22Rv1 (cell line): Measurements from ENCODE around the gene TMEM132D.

Source experiments
- H3K27ac ChIP-seq: fragments of 450-650 bp; 2 replicates; pipeline ENCODE4 v1.5.1; 2017
- CTCF ChIP-seq: fragments of 450-650 bp; IDR thresholded peaks from 2 replicates; pipeline ENCODE4 v1.5.1; 2017; ENCODE audit warnings: mild to moderate bottlenecking
- ZFX ChIP-seq: fragments of 450-650 bp; IDR thresholded peaks from 2 replicates; pipeline ENCODE4 v1.6.1; 2017; ENCODE audit warnings: antibody characterized with exemption, borderline replicate concordance

Gene TMEM132D

DNA sequence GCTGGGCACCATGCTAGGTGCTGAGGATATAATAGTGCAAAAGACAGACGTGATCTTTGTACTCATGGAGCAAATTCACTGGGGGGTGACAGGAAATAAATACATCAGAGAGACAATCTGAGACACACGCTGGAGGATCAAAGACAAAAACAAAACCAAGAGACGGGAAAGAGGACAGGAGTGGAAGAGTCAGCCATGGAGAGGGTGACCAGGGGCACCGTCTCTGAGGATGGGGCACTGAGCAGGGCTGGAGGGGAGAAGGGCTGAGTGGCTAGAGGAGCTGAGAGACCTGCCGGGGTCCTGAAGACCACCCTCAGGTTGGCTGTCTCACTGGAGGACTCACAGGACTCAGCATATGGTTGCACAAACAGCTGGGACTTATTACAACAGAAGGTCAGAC, 81.9 kb downstream of the TMEM132D start:
- H3K27ac ChIP-seq, result no peak overlapping the region
- TF ChIP-seq ZFX, result no peak
- no peak for TF ChIP-seq CTCF

- no peak for TF ChIP-seq ZFX
- TF ChIP-seq CTCF, result no peak
Measured at GRCh38 chr12:129819391-129819790, 84.4 kb downstream of the TMEM132D start.

DNA sequence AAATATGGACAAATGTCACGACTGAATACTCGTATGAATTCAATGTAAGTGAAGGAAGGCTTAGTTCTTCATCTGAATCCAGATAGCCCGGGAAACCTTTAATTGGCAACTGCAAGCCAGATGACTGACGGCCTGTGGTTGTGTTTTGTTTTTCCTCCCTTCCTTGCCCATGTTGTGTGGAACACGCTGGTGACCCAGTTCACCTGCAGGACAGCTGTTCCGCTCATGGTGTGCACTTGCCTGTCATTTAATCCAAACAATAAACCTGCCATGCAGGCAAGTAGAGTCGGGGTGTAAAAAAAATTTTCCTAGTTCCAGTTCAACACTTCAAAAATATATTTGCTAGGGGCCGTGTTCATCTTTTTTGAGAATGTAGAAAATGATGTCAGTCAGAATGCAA, 88.0 kb downstream of the TMEM132D start:
- no peak overlapping the region for H3K27ac ChIP-seq
- TF ChIP-seq ZFX, result no peak
- TF ChIP-seq CTCF, result no peak

More at GRCh38 chr12:129819391-129819790, 84.4 kb downstream of the TMEM132D start:
- H3K27ac ChIP-seq, result no peak overlapping the region

- H3K27ac ChIP-seq, result no peak overlapping the region
- TF ChIP-seq CTCF (no peak), ZFX (no peak)
Measured at GRCh38 chr12:129811963-129812362, 91.9 kb downstream of the TMEM132D start.

DNA sequence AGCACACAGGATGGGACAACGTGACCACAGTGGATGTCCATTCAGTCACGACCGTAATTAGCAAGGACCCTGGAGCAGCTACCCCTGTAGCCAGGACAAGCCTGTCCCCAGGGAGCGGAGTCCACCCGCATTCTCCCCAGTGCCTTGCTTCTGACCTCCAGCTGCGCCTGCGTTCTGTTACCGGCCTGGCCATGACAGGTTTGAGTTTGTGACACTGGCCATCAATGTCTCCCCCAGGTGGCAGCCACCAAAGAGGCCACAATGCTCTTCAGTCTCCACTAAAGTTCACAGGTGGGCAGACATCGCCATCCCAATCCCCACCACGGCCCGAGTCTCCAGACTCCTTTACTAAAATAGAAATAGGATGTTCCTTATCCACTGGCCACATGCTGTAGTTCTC, 96.7 kb downstream of the TMEM132D start:
- TF ChIP-seq CTCF (no peak), ZFX (no peak)
- no peak overlapping the region for H3K27ac ChIP-seq

DNA sequence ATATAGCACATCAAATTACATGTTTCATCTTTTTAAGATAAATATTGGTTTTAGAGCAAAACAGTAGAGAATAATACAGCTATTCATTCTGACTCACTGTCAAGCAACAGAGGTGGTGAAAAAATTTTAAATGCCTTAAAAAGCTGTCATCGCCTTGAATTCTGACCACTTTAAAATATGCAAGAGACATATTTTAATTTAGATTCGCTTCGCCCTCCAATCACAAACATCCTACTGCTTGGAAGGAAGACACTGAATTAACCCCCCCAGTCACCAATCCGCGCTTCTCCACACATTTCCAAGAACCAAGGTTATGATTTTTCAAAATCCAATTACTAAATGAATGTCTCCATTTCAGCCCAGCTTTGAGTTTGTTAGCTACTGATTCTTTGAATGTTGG, 112.4 kb downstream of the TMEM132D start:
- no peak for TF ChIP-seq CTCF
- H3K27ac ChIP-seq, result no peak overlapping the region

DNA sequence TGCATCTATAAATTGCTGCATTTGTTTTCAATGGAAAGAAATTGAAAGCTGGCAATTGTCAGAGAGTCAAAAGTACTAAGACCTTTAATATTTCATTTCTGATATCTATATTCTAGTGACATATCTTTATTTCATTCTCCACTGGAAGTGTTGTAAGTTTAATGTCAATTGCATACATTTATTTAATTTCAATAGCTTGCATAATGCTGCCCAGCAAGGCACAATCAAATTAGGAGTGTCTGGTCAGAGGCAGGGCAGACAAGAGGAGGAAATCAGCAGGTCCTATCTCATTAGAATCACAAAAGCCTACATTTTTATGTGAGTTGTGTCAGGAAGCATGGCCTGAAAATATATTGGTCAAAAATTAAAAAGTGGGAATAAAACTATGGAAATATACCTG, 112.9 kb downstream of the TMEM132D start:
- H3K27ac ChIP-seq, result no peak overlapping the region
- no peak for TF ChIP-seq CTCF
